ENCODE measurements around the gene CLEC1A. TPM values are rescaled to one million over a fixed set of nuclear protein-coding genes. Genes with fewer than 3 reads are reported as not detected.
A peak's percentile ranks its signal among the peaks of the same experiment; 100 is the strongest.

CLEC1A gene
- total and polyA plus RNA-seq, 2 experiments from 2014 or later: not detected

- Histone ChIP-seq H3K27me3 (replicated peaks; ENCODE audit: insufficient read depth) (no peaks in the 10 kb centered on the region), H4K20me1 (ENCODE audit: insufficient read depth) (no peaks in the 10 kb centered on the region), H3K9me3 (ENCODE audit: low read depth) (no peaks in the 10 kb centered on the region), H2AFZ (no peak overlapping the region), H3K9ac (no peak overlapping the region), H3K4me1 (ENCODE audit: insufficient read depth) (no peaks in the 10 kb centered on the region), H3K4me2 (ENCODE audit: unreplicated experiment) (no peak overlapping the region), H3K79me2 (ENCODE audit: insufficient read depth) (no peaks in the 10 kb centered on the region), H3K27ac (no peak overlapping the region), H3K4me3 (no peak overlapping the region), H3K36me3 (ENCODE audit: low read depth) (no peaks in the 10 kb centered on the region), H3K9me2 (ENCODE audit: insufficient read depth) (no peaks in the 10 kb centered on the region), H3F3A (ENCODE audit: insufficient read depth) (no peaks in the 10 kb centered on the region)
- no peak for DNase-seq
- WGBS, 2 experiments (ENCODE audit: low coverage in 1 of 2, low lambda C conversion rate in 2 of 2, missing lambda C conversion rate in 2 of 2): 66% methylated on average over 7 of the region's 7 CpGs
- TF ChIP-seq EZH2phosphoT487 (IDR thresholded peaks at IDR 0.05; ENCODE audit: insufficient read depth, low read depth) (no peak), EZH2 (IDR thresholded peaks at IDR 0.05; ENCODE audit: insufficient read depth, poor library complexity, severe bottlenecking) (no peak)
- in situ Hi-C loops (cut with MboI): no loop called here
These were observed 46.4 kb downstream of the CLEC1A start for GRCh38 chr12:10052193-10052913.

- H3K9me3 ChIP-seq (ENCODE audit: low read depth): no peaks in the 10 kb centered on the region
- no peaks in the 10 kb centered on the region for H4K20me1 ChIP-seq (ENCODE audit: insufficient read depth)
- WGBS, 2 experiments (ENCODE audit: low coverage in 1 of 2, low lambda C conversion rate in 2 of 2, missing lambda C conversion rate in 2 of 2): 35 to 41% methylated on average over 3 of the region's 3 CpGs
- no peaks in the 10 kb centered on the region for H3K36me3 ChIP-seq (ENCODE audit: low read depth)
- in situ Hi-C loops (cut with MboI): no loop called here
- H3K27me3 ChIP-seq (replicated peaks; ENCODE audit: insufficient read depth): no peaks in the 10 kb centered on the region
- no peak overlapping the region for H3K27ac ChIP-seq
- no peaks in the 10 kb centered on the region for H3K9me2 ChIP-seq (ENCODE audit: insufficient read depth)
- DNase-seq: no peak
- H3F3A ChIP-seq (ENCODE audit: insufficient read depth): no peaks in the 10 kb centered on the region
- no peaks in the 10 kb centered on the region for H3K4me1 ChIP-seq (ENCODE audit: insufficient read depth)
- H3K9ac ChIP-seq: no peak overlapping the region
- H3K4me3 ChIP-seq: no peak overlapping the region
- H3K79me2 ChIP-seq (ENCODE audit: insufficient read depth): no peaks in the 10 kb centered on the region
- H2AFZ ChIP-seq: no peak overlapping the region
- no peak overlapping the region for H3K4me2 ChIP-seq (ENCODE audit: unreplicated experiment)
- TF ChIP-seq EZH2 (IDR thresholded peaks at IDR 0.05; ENCODE audit: insufficient read depth, poor library complexity, severe bottlenecking): no peak
- TF ChIP-seq EZH2phosphoT487 (IDR thresholded peaks at IDR 0.05; ENCODE audit: insufficient read depth, low read depth): no peak
These were observed 50.3 kb downstream of the CLEC1A start for GRCh38 chr12:10048526-10048925.

- no peaks in the 10 kb centered on the region for H3K79me2 ChIP-seq (ENCODE audit: insufficient read depth)
- no peak overlapping the region for H3K4me3 ChIP-seq
- no peaks in the 10 kb centered on the region for H3F3A ChIP-seq (ENCODE audit: insufficient read depth)
- no peaks in the 10 kb centered on the region for H3K4me1 ChIP-seq (ENCODE audit: insufficient read depth)
- H3K9me3 ChIP-seq (ENCODE audit: low read depth): no peaks in the 10 kb centered on the region
- no peaks in the 10 kb centered on the region for H4K20me1 ChIP-seq (ENCODE audit: insufficient read depth)
- no peaks in the 10 kb centered on the region for H3K27me3 ChIP-seq (replicated peaks; ENCODE audit: insufficient read depth)
- no peak for DNase-seq
- H3K27ac ChIP-seq: no peak overlapping the region
- no peak overlapping the region for H3K4me2 ChIP-seq (ENCODE audit: unreplicated experiment)
- H3K9ac ChIP-seq: no peak overlapping the region
- in situ Hi-C loops (cut with MboI): no loop called here
- TF ChIP-seq EZH2 (IDR thresholded peaks at IDR 0.05; ENCODE audit: insufficient read depth, poor library complexity, severe bottlenecking): no peak
- no peak for TF ChIP-seq EZH2phosphoT487 (IDR thresholded peaks at IDR 0.05; ENCODE audit: insufficient read depth, low read depth)
- no peak overlapping the region for H2AFZ ChIP-seq
- no peaks in the 10 kb centered on the region for H3K9me2 ChIP-seq (ENCODE audit: insufficient read depth)
- no peaks in the 10 kb centered on the region for H3K36me3 ChIP-seq (ENCODE audit: low read depth)
These were observed 56.6 kb downstream of the CLEC1A start for GRCh38 chr12:10042167-10042566.

GRCh38 chr12:10033783-10034545 lies 64.8 kb downstream of the CLEC1A start:
- DNase-seq: peak; percentile 48
- no peaks in the 10 kb centered on the region for H4K20me1 ChIP-seq (ENCODE audit: insufficient read depth)
- in situ Hi-C loops (cut with MboI): no loop called here
- no peak overlapping the region for H2AFZ ChIP-seq
- no peaks in the 10 kb centered on the region for H3K9me3 ChIP-seq (ENCODE audit: low read depth)
- no peak overlapping the region for H3K4me2 ChIP-seq (ENCODE audit: unreplicated experiment)
- H3K9me2 ChIP-seq (ENCODE audit: insufficient read depth): no peaks in the 10 kb centered on the region
- peaks cover 19% of the 10 kb centered on the region for H3F3A ChIP-seq (ENCODE audit: insufficient read depth)
- H3K4me1 ChIP-seq (ENCODE audit: insufficient read depth): peaks cover 10% of the 10 kb centered on the region
- H3K36me3 ChIP-seq (ENCODE audit: low read depth): no peaks in the 10 kb centered on the region
- no peak overlapping the region for H3K9ac ChIP-seq
- 37 to 43% methylated on average over 1 of the region's 1 CpG for WGBS, 2 experiments (ENCODE audit: low coverage in 1 of 2, low lambda C conversion rate in 2 of 2, missing lambda C conversion rate in 2 of 2)
- no peaks in the 10 kb centered on the region for H3K79me2 ChIP-seq (ENCODE audit: insufficient read depth)
- no peaks in the 10 kb centered on the region for H3K27me3 ChIP-seq (replicated peaks; ENCODE audit: insufficient read depth)
- TF ChIP-seq EZH2phosphoT487 (IDR thresholded peaks at IDR 0.05; ENCODE audit: insufficient read depth, low read depth) (no peak), EZH2 (IDR thresholded peaks at IDR 0.05; ENCODE audit: insufficient read depth, poor library complexity, severe bottlenecking) (no peak)
- H3K4me3 ChIP-seq: no peak overlapping the region
- H3K27ac ChIP-seq: no peak overlapping the region

Measured in GM23248 (cell line).